Skeletal muscle tissue (tissue), 4 donors: ENCODE measurements around the gene AKR1A1. TPM values are rescaled to one million over a fixed set of nuclear protein-coding genes. Genes with fewer than 3 reads are reported as not detected.
"Not testable (repeated sequence)": the region's sequence is repeated elsewhere in the genome, so short reads cannot be mapped to it uniquely, and the experiment has no call there.

Source experiments
- H3K27ac ChIP-seq: one replicate; pipeline ENCODE4 v1.7.0; 2013; ENCODE audit warnings: mild to moderate bottlenecking, low read depth, low read length, inconsistent platforms
- H3K27me3 ChIP-seq, 3 donors: one replicate each; pipeline ENCODE4 v1.7.0; 2013; ENCODE audit warnings: low read length in 3 of 3; ENCODE audit not compliant: control insufficient read depth in 3 of 3, insufficient read depth in 3 of 3
- H3K36me3 ChIP-seq, 3 donors: one replicate each; pipeline ENCODE4 v1.7.0; 2013; ENCODE audit warnings: low read length in 3 of 3; ENCODE audit not compliant: control insufficient read depth in 3 of 3, insufficient read depth in 3 of 3
- H3K4me1 ChIP-seq, 3 donors: one replicate each; pipeline ENCODE4 v1.7.0; 2013; ENCODE audit warnings: low read length in 3 of 3, mild to moderate bottlenecking in 3 of 3; ENCODE audit not compliant: control insufficient read depth in 3 of 3, insufficient read depth in 3 of 3
- H3K4me3 ChIP-seq, 3 donors: one replicate each; pipeline ENCODE4 v1.7.0; 2013; ENCODE audit warnings: low read length in 3 of 3
- H3K9ac ChIP-seq, 3 donors: one replicate each; pipeline ENCODE4 v1.7.0; 2013; ENCODE audit warnings: low read length in 3 of 3, mild to moderate bottlenecking in 3 of 3, moderate library complexity in 2 of 3, low read depth in 1 of 3
- H3K9me3 ChIP-seq, 3 donors: one replicate each; pipeline ENCODE4 v1.7.0; 2013; ENCODE audit warnings: low read length in 3 of 3; ENCODE audit not compliant: control insufficient read depth in 3 of 3
- total RNA-seq: library from RNA; depleted of rRNA; stranded (reverse); fragments of >200 nt; gene quantifications from one replicate; pipeline ENCODE4 v1.2.3, GENCODE V29; 2014
- donor health status: Osteomylitis.

AKR1A1 gene
- total RNA-seq, 1 donor from 2014 or later, result 93.9 TPM

DNA sequence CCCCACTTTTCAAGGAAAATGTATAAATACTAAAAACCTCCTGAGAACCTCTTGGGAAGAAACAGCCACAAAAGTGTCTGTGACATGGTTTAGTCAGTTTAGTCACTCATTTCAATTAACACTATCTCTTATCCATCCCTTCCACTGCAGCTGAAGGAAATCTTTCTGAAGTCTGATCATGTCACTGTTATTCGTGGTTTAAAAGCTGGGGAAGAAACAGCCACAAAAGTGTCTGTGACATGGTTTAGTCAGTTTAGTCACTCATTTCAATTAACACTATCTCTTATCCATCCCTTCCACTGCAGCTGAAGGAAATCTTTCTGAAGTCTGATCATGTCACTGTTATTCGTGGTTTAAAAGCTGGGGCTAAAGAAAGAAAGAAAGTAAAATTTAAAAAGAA lies 27.1 kb upstream of the AKR1A1 start:
- H3K27me3 ChIP-seq, H3K4me3 ChIP-seq, H3K36me3 ChIP-seq, H3K9me3 ChIP-seq, H3K9ac ChIP-seq, H3K27ac ChIP-seq: not testable (repeated sequence)
- H3K4me1 ChIP-seq, result peaks cover 10 to 20% (median 16%) of the 10 kb centered on the region in 3 donors

DNA sequence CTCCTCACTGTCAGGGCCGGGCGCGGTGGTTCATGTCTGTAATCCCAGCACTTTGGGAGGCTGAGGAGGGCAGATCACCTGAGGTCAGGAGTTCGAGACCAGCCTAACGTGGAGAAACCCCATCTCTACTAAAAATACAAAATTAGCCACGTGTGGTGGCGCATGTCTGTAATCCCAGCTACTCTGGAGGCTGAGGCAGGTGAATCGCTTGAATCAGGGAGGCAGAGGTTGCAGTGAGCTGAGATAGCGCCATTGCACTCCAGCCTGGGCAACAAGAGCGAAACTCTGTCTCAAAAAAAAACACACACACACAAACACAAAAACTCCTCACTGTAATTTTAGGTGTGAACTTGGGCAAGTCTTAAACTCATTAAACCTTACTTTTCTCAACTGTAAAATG lies 26.7 kb upstream of the AKR1A1 start:
- not testable (repeated sequence) for H3K9me3 ChIP-seq, H3K36me3 ChIP-seq, H3K9ac ChIP-seq, H3K27me3 ChIP-seq, H3K4me3 ChIP-seq, H3K27ac ChIP-seq
- H3K4me1 ChIP-seq, result peaks cover 10 to 15% (median 13%) of the 10 kb centered on the region in 3 donors

DNA sequence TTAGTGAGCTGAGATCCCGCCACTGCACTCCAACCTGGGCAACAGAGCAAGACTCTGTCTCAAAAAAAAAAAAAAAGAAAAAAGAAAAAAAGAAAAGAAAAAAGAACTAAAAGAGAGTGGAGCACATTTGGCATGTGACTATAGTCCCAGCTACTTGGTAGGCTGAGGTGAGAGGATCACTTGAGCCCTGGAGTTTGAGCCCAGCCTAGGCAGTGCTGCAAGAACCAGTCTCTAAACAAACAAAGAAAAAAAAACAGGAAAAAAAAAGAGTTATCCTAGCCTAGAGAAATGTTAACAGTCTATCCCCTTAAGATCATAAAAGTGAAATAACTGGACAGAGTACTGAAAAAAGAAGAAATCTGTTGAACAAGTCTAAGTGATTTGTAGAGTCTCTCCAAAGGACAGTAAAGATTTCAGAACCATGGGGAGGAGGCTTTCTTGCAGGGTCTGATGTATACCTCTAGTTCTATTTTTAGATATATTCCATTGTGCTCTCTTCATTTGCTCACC lies 24.4 kb upstream of the AKR1A1 start:
- no peak overlapping the region for H3K4me3 ChIP-seq
- H3K4me1 ChIP-seq, result peaks cover 3 to 5% (median 4%) of the 10 kb centered on the region in 3 donors
- peaks cover 0 to 3% (median 0%) of the 10 kb centered on the region in 3 donors for H3K36me3 ChIP-seq
- no peak overlapping the region for H3K27ac ChIP-seq
- H3K9me3 ChIP-seq, result no peaks in the 10 kb centered on the region
- H3K9ac ChIP-seq, result no peak overlapping the region
- no peaks in the 10 kb centered on the region for H3K27me3 ChIP-seq

- Histone ChIP-seq H3K36me3 (no peaks in the 10 kb centered on the region), H3K27ac (no peak overlapping the region), H3K9me3 (no peaks in the 10 kb centered on the region), H3K27me3 (no peaks in the 10 kb centered on the region), H3K9ac (no peak overlapping the region), H3K4me3 (no peak overlapping the region), H3K4me1 (no peaks in the 10 kb centered on the region)
Observed at GRCh38 chr1:45530632-45531135, 19.9 kb upstream of the AKR1A1 start.

GRCh38 chr1:45531873-45532272 lies 18.8 kb upstream of the AKR1A1 start:
- no peaks in the 10 kb centered on the region for H3K36me3 ChIP-seq
- H3K4me1 ChIP-seq, result no peaks in the 10 kb centered on the region
- no peak overlapping the region for H3K27ac ChIP-seq
- no peaks in the 10 kb centered on the region for H3K27me3 ChIP-seq
- H3K9ac ChIP-seq, result no peak overlapping the region
- no peaks in the 10 kb centered on the region for H3K9me3 ChIP-seq
- H3K4me3 ChIP-seq, result no peak overlapping the region

- Histone ChIP-seq H3K4me3 (no peak overlapping the region), H3K9me3 (no peaks in the 10 kb centered on the region), H3K27ac (no peak overlapping the region), H3K27me3 (no peaks in the 10 kb centered on the region), H3K9ac (no peak overlapping the region), H3K36me3 (no peaks in the 10 kb centered on the region), H3K4me1 (no peaks in the 10 kb centered on the region)
Observed at GRCh38 chr1:45535988-45536766, 14.4 kb upstream of the AKR1A1 start.

DNA sequence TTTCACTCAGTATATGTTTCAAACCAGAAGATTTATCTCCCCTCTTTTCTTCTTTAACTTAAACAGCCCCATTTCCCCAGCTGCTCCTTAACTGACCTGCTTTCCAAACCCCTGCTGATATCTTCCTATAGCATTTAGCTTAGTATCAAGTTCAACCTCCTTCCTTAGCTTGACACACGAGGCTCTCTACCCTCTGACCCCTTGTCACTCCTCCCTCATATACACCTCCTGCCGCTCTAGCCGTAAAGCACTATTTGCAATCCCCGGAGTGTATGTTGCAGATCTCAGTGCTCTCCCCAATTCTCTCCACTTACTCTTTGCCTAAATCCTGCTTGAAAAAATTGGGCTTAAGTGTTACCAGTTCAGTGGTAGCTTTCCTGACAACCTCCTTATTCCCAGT lies 13.7 kb upstream of the AKR1A1 start:
- Histone ChIP-seq H3K9me3 (no peaks in the 10 kb centered on the region), H3K27me3 (no peaks in the 10 kb centered on the region), H3K27ac (no peak overlapping the region), H3K4me1 (no peaks in the 10 kb centered on the region), H3K4me3 (no peak overlapping the region), H3K9ac (no peak overlapping the region), H3K36me3 (no peaks in the 10 kb centered on the region)

DNA sequence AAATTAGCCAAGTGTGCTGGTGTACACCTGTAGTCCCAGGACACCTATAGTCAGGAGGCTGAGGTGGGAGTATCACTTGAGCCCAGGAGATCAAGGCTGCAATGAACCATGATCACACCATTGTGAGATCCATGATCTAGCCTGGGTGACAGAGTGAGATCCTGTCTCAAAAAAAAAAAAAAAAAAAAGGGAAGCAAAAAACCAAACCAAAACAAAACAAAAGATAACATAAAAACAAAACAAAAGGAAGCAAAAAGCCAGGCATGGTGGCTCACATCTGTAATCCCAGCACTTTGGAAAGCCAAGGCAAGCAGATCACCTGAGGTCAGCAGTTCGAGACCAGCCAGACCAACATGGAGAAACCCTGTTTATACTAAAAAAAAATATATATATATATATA lies 9.4 kb upstream of the AKR1A1 start:
- Histone ChIP-seq H3K36me3 (no peaks in the 10 kb centered on the region), H3K9ac (no peak overlapping the region), H3K27me3 (peaks cover 0 to 3% (median 0%) of the 10 kb centered on the region in 3 donors), H3K4me1 (peaks cover 0 to 3% (median 2%) of the 10 kb centered on the region in 3 donors), H3K4me3 (no peak overlapping the region), H3K9me3 (no peaks in the 10 kb centered on the region), H3K27ac (no peak overlapping the region)

GRCh38 chr1:45542591-45542990 lies 8.0 kb upstream of the AKR1A1 start:
- no peak overlapping the region for H3K9ac ChIP-seq
- no peak overlapping the region for H3K4me3 ChIP-seq
- H3K27ac ChIP-seq, result no peak overlapping the region

More at GRCh38 chr1:45542591-45542990, 8.0 kb upstream of the AKR1A1 start:
- no peaks in the 10 kb centered on the region for H3K36me3 ChIP-seq
- H3K4me1 ChIP-seq, result peaks cover 0 to 3% (median 2%) of the 10 kb centered on the region in 3 donors
- peaks cover 0 to 3% (median 0%) of the 10 kb centered on the region in 3 donors for H3K27me3 ChIP-seq
- no peaks in the 10 kb centered on the region for H3K9me3 ChIP-seq
